Measurements from ENCODE around the gene RNFT1.

Gene RNFT1

GRCh38 chr17:59903455-59903854 lies 61.1 kb downstream of the RNFT1 start:
- TF ChIP-seq, protein P1, sequence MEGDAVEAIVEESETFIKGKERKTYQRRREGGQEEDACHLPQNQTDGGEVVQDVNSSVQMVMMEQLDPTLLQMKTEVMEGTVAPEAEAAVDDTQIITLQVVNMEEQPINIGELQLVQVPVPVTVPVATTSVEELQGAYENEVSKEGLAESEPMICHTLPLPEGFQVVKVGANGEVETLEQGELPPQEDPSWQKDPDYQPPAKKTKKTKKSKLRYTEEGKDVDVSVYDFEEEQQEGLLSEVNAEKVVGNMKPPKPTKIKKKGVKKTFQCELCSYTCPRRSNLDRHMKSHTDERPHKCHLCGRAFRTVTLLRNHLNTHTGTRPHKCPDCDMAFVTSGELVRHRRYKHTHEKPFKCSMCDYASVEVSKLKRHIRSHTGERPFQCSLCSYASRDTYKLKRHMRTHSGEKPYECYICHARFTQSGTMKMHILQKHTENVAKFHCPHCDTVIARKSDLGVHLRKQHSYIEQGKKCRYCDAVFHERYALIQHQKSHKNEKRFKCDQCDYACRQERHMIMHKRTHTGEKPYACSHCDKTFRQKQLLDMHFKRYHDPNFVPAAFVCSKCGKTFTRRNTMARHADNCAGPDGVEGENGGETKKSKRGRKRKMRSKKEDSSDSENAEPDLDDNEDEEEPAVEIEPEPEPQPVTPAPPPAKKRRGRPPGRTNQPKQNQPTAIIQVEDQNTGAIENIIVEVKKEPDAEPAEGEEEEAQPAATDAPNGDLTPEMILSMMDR (conservative IDR thresholded peaks at IDR 0.05; ENCODE audit: low read depth, low read length): no peak
- peaks cover 9% of the 10 kb centered on the region; the same call in 1 of the 2 replicates for H4K20me1 ChIP-seq (ENCODE audit: insufficient read depth)
- no peaks in the 10 kb centered on the region for H3K36me3 ChIP-seq (ENCODE audit: insufficient read depth)
- no peak overlapping the region for H3K9ac ChIP-seq
- no peak overlapping the region for H2AFZ ChIP-seq (ENCODE audit: low read depth)
- H3K79me2 ChIP-seq (ENCODE audit: insufficient read depth, low read depth): peaks cover 95% of the 10 kb centered on the region
- H3K27ac ChIP-seq: no peak overlapping the region
- H3K4me2 ChIP-seq: no peak overlapping the region
- no peaks in the 10 kb centered on the region for H3K27me3 ChIP-seq (ENCODE audit: insufficient read depth, low read depth)
- H3K4me3 ChIP-seq (IDR thresholded peaks at IDR 0.05; ENCODE audit: insufficient read depth, low read depth, low read length): no peak overlapping the region
- H3K4me1 ChIP-seq (ENCODE audit: low read depth, poor library complexity, severe bottlenecking): peaks cover 13% of the 10 kb centered on the region
